Stimulated activated CD8-positive, alpha-beta memory T cell treated with anti-CD3 and anti-CD28 coated beads, Interleukin-12 subunit alpha, Interleukin-12 subunit beta, amount 100 ng/mL, for 4 hours (primary cell): ENCODE measurements around the gene PGM2L1.
A peak's percentile ranks its signal among the peaks of the same experiment; 100 is the strongest.
"Not testable (repeated sequence)": the region's sequence is repeated elsewhere in the genome, so short reads cannot be mapped to it uniquely, and the experiment has no call there.

Experiments used
- DNase-seq: peaks from one replicate; pipeline ENCODE4 v3.0.0-alpha.2; 2020; ENCODE audit warnings: low read depth

Gene PGM2L1

GRCh38 chr11:74398244-74399159 is at the start of gene PGM2L1:
PGM2L1 (minus strand) TSS chr11:74398433; CDS start chr11:74398161, 272 bp downstream.
- DNase-seq: peak; percentile 88

DNA sequence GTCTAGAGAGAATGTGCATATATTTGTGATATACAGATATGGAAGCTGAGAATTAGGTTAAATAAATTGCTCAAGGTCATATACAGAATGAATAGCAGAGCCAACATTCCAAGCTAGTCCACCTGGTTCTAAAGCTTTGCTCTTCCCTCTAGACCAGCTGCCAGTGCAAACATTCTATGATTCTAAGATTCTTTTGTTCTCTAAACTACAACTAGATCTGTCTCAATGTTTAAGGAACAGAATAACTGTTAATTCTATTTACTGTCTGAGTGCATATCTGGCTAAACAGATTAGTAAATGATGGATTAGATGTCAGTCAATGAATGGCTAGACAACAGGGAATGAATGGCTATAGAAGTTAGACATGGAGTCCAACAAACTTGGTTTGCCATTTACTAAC is 49.5 kb upstream of the PGM2L1 start:
- DNase-seq: no peak

GRCh38 chr11:74446532-74446938 is 48.3 kb upstream of the PGM2L1 start:
- DNase-seq: no peak

DNA sequence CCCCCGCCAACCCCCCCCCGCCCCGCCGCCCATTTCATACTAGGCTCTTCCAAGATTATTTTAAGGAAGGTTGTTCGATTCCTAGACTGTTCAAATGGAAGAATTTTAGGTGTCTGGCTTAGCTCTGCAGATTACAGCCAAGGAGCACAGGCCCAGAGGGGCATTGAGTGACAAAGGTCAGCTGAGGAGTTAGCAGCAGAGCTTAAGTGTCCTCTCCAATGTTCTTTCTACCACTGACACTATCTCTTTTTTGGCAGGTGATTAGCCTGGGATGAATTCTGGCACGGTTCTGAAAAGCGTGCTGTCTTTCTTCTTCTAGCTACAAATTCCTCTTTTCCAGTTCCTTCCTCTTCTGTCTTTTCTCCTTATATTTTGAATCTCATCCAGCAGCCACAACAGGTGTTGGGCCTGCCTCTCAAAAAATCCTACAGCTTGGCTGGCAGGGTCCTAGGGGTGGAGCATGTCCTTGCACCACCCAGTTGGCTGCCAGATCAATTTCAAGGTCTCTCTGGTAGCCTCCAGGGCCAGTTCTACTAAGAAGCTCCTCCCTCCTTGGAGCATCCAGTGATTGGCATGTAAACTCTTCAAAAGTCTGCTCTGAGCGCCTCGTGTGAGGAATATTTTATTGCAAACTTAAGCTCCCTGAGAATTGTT is 46.1 kb upstream of the PGM2L1 start:
- no peak for DNase-seq

- no peak for DNase-seq
Measured at GRCh38 chr11:74443071-74443864, 45.0 kb upstream of the PGM2L1 start.

DNA sequence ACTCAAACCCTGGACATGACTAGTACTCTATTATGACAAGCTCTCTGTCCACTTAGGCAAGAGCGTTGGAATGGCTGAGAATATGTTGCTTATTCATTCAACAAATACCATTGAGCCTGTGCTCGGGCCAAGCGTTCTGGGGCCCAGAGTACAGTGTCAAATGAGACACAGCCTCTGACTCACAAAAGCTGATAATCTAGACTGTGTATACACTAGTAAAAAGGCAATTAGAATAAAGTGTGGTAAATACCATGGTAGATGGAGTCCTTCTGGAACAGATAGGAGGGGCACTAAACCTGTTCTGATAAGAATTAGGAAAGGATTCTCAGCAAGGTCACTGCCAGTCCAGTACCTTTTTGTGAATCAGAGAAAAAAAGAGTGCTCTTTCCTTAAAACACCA is 44.4 kb upstream of the PGM2L1 start:
- DNase-seq: no peak

DNA sequence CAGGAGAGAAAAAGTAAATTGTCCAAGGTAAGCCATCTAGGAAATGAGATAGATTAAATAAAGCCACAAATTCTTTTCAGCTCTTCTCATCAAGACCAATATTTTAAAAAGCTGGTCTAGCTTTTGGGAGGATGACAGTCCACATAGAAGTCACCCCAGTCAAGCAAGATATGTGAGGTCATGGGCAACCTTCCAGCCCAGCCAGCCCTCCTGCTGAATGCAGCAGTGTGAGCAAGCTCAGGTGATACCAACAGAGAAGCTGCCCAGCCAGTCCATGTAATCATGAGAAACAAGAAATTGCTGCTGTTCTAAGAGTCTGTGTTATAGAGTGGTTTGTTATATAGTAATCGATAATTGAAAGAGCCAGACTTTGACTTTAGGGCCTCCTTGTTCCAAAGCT is 40.4 kb upstream of the PGM2L1 start:
- DNase-seq: no peak

DNA sequence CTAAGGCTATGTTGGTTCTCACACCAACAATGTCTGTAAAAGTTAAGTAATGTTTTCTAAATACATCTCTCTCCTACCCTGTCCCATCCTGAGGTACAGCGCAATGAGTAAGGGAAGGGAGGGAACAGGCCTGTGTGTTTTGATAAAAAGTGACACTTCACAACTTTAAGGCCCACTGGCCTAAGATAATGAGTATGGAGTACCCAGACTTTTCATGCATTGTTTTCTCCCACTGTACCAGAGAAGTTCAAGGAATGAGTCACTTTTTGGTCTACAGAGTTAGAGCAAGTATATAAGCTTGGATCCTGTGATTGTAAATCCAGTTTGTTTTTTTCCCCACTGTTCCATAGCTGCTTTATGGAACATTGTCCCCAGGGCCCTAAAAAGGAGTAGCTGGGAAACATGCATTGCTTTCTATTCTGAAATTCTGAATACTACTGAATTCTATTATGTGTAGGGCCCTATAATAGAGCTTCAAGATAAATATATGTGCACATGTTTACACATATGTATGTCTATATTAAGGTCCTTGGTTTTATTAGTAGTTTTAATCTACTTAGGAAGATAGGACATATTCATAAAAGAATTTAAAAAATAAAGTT is 39.3 kb upstream of the PGM2L1 start:
- DNase-seq: no peak

GRCh38 chr11:74434528-74434927 is 36.3 kb upstream of the PGM2L1 start:
- no peak for DNase-seq

GRCh38 chr11:74429205-74429604 is 31.0 kb upstream of the PGM2L1 start:
- no peak for DNase-seq

DNA sequence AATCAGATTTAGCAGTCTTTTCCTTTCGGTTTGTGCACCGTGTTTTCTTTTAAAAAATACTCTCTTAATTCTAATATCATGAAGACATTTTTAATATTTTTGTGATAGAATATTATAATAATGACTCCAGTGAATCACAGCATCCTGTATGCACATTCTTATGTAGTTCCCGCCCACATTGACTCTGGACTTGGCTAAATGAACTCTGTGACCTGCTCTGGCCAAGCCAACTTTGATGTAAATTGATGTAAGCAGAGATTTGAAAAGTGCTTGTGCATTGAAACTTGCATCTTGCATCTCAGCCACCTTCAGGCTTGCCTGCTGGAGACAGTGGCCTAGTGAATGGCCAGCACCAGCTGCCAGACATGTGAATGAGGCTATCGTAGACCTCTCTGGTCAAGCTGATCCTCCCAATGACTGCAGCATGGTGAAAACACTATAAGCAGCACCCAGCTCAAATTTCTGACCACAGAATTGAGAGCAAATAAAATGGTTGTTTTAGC is 29.2 kb upstream of the PGM2L1 start:
- no peak for DNase-seq

DNA sequence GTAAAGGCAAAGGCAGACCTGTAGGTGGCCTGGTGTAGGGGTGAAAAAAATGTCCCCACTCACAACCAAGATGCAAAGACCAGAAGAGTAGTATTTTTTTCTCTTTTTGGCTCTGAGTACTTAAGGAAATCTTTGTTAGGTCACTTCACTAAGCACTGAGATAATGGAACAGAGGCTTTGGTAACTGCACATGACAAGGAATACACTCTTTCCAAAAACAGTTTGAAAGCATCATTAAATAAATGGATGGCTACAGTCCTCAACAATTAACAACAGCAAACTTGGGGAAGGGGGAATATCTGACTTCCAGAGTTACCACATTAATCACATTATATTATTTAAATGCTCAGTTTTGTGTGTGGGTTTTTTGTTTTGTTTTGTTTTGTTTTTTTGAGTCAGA is 26.9 kb upstream of the PGM2L1 start:
- DNase-seq: no peak

DNA sequence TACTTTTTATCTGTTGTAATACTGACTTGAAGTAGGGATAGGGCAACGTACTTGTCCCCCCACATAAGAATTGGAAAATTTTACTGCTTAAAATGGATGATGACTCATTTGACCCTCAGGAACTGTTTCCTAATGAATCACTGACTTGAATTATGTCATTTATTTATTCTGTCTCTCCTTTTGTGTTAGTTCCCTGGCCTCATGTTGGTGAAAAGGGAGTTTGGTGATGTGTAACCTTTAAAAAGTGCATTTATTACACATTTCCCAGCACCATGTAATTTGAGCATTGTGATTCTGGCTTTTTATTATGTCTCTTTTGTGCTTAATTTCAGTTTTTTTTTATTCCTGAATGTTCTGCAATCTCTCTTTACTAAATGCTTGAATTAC is 20.3 kb upstream of the PGM2L1 start:
- no peak for DNase-seq

DNA sequence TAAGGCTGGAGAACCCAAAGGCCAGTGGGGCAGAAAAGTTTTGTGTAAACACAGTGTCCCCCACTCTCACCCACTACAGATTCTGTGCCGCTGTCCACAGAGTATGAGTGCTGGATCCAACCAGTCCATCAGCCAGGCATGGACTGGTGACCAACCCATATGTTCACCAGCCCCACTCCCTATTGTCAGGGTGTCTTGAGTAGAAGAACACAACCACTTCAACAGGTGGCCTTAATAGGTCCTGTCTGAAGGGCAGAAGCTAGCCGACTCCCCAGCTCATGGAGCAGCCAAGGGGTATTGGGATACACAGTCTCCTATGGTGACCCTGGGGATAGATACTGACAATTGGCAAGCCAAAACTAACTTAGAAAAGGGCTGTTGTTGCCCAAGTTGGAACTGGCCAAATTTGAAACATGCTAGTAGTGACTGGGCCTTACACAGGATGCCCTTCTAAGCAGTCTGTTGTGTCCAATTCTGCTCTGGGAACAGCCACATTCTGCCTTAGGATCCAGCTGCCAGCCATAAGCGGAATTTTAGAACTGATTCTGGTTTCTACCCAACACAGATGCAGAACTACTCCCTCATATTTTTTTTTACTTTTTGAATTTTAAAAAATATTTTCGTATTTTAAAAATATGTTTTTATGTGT is 19.8 kb upstream of the PGM2L1 start:
- DNase-seq: no peak

- no peak for DNase-seq
Measured at GRCh38 chr11:74417379-74417804, 19.2 kb upstream of the PGM2L1 start.

GRCh38 chr11:74416974-74417373 is 18.7 kb upstream of the PGM2L1 start:
- not testable (repeated sequence) for DNase-seq

DNA sequence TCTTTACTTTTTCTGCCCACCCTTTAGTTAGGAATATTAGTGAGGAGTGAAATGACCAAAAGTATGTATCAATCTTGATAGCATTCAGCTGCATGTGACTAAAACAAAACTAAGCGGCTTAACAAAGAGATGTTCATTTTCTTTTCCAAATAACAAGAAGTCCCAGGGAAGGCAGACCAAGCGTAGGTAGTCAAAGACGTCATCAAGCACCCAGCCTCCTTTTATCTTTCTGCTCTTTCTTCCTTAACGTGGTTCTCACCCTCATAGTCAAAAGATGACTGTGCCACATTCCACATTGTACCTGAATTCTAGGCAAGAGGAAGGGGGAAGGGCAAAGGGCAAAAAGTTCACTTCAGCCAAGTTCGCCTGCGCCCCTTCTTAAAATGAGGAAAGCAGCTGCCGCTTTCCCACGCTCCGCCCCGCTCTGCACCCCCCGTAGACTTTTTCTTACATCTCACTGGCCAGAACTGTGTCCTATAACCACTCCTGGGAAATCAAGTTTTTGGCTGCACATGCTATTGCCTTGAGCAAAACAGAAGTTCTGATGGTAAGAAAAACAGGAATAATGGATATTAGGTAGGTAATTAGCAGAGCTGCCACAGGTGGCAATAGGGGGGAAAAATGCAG is 14.6 kb upstream of the PGM2L1 start:
- no peak for DNase-seq

DNA sequence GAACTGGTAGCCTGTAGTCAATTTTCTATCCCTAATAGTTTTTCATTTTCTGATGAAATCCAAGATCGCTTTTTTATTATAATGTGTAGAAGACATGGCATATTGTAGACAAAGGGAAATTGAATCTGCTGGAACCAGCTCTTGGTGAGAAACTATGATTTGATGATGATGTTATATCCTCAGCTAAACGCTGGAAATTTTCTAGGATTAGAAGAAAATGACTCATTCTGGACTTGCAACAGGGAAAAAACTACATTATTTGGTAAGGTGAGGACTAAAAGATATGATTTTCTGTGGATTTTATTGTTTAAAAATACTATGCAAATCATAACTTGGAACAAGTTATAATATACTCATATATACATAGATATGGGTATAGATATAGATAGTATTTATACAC is 14.1 kb upstream of the PGM2L1 start:
- DNase-seq: no peak

DNA sequence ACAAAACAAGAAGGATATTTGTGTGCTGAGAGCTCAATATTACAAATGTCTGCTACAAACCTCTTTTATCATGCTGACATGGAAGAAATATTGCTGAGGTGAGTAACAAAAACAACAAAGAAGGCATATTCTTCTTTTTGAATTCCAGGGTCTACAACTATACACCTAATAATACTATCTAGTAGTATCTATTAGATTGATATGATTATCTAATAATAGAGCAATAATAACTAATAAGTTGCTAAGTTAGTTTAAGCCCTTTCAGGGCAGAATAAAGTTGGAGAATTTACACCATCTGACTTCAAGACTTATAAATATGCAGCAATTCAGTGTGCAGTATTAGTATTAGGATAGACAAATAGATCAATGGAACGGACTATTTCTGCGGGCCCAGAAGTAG is 11.4 kb upstream of the PGM2L1 start:
- DNase-seq: no peak

DNA sequence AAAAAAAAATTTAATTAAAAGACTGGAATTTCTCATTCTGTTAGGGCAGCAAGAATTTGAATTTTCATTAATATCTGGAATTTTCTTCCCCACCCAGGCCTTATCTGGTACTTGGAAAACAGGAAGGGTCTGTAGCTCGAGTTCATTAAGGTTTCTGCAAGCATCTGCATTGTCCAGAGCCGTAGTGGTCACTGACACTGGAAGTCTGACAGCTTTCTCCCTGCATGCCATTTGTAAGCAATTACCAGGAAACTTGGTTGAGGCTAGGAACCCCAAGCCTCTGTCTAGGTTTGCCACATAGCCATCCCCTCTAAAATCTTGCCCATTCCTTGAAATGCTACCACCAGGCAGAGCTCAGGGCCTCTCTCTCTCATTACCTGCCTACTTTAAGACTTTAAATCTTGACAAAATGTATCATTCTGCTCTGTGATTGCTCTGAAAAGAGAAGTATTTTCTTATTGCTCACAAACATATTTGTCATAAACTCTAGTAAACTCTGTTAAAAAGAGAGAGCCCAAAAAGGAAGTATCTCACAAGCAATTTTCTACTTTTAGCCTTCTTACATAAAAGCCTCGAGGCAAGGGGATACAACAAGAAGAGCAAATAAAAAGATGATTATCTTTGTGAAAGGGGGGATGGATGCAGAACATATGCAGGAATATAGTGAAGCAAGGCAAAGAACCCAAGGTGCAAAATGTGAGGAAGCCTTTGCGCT is 5.5 kb upstream of the PGM2L1 start:
- DNase-seq: no peak
